ENCODE results near the gene FAS. TPM values are rescaled to one million over a fixed set of nuclear protein-coding genes. Genes with fewer than 3 reads are reported as not detected.

Gene FAS
- total RNA-seq, 4 donors from 2014 or later: 9.0 to 58.5 (median 53.6) TPM

GRCh38 chr10:88989824-88990383 is 694 bp upstream of the FAS start:
- 8 to 12% methylated on average over 5 to 8 of the region's 8 CpGs for WGBS, 2 donors (ENCODE audit: low coverage in 1 of 2)
- H3K27ac ChIP-seq: peak overlapping the region; percentile 91 to 97 (median 96)
- DNase-seq: no peak
- TF ChIP-seq POLR2A (IDR thresholded peaks at IDR 0.05) (no peak), CTCF (IDR thresholded peaks at IDR 0.05) (no peak), POLR2AphosphoS5 (IDR thresholded peaks at IDR 0.05) (peak in 2 of 3 donors; percentile 19 to 50), EP300 (IDR thresholded peaks at IDR 0.05; ENCODE audit: low read depth) (no peak)
- intact Hi-C loops (cut with DNase I; ENCODE audit: low total_unique reads): loop anchor here (10.0 kb wide), 2 partner anchors 155 to 305 kb away; no protein-coding TSS in a partner anchor
- in situ Hi-C loops (cut with MboI; ENCODE audit: low pct_ligation_motif_present in 1 of 4, low pct_unique_long_range_greater_than_20kb in 1 of 4, low sequenced_read_pairs in 3 of 4): loop anchor here in 1 of 4 donors (10.0 kb wide), 1 partner anchor 55 kb away; no protein-coding TSS in a partner anchor
- no peaks in the 10 kb centered on the region for H3K36me3 ChIP-seq
- H3K4me1 ChIP-seq: peaks cover 8 to 60% (median 35%) of the 10 kb centered on the region in 4 donors
- H3K4me3 ChIP-seq: peak overlapping the region; percentile 54 to 89 (median 70)
- no peaks in the 10 kb centered on the region for H3K9me3 ChIP-seq
- H3K27me3 ChIP-seq: no peaks in the 10 kb centered on the region

GRCh38 chr10:88991161-88991898 is 732 bp downstream of the FAS start:
- peak; percentile 70 for DNase-seq
- in situ Hi-C loops (cut with MboI; ENCODE audit: low pct_ligation_motif_present in 1 of 4, low pct_unique_long_range_greater_than_20kb in 1 of 4, low sequenced_read_pairs in 3 of 4) (no loop called here), intact Hi-C loops (cut with DNase I; ENCODE audit: low total_unique reads) (loop anchor here (10.0 kb wide), 2 partner anchors 157 to 303 kb away; no protein-coding TSS in a partner anchor)
- H3K4me1 ChIP-seq: peaks cover 8 to 73% (median 43%) of the 10 kb centered on the region in 4 donors
- 0 to 1% methylated on average over 11 to 34 of the region's 38 CpGs for WGBS, 2 donors (ENCODE audit: low coverage in 1 of 2)
- H3K27me3 ChIP-seq: no peaks in the 10 kb centered on the region
- H3K9me3 ChIP-seq: no peaks in the 10 kb centered on the region
- no peaks in the 10 kb centered on the region for H3K36me3 ChIP-seq
- H3K27ac ChIP-seq: peak overlapping the region; percentile 91 to 97 (median 96)
- no peak for TF ChIP-seq EP300 (IDR thresholded peaks at IDR 0.05; ENCODE audit: low read depth)
- TF ChIP-seq CTCF (IDR thresholded peaks at IDR 0.05): peak in 3 of 5 experiments; percentile 8 to 29 (median 10)
- TF ChIP-seq POLR2A (IDR thresholded peaks at IDR 0.05): peak; percentile 53
- peak; percentile 36 to 67 (median 63) for TF ChIP-seq POLR2AphosphoS5 (IDR thresholded peaks at IDR 0.05)
- peak overlapping the region; percentile 54 to 89 (median 70) for H3K4me3 ChIP-seq

- TF ChIP-seq POLR2AphosphoS5 (IDR thresholded peaks at IDR 0.05): no peak
- TF ChIP-seq EP300 (IDR thresholded peaks at IDR 0.05; ENCODE audit: low read depth): no peak
- H3K27me3 ChIP-seq: no peaks in the 10 kb centered on the region
- peak overlapping the region; percentile 91 to 97 (median 96) for H3K27ac ChIP-seq
- in situ Hi-C loops (cut with MboI; ENCODE audit: low pct_ligation_motif_present in 1 of 4, low pct_unique_long_range_greater_than_20kb in 1 of 4, low sequenced_read_pairs in 3 of 4): no loop called here
- H3K36me3 ChIP-seq: no peaks in the 10 kb centered on the region
- WGBS, 2 donors (ENCODE audit: low coverage in 1 of 2): 0 to 3% methylated on average over 1 to 6 of the region's 6 CpGs
- H3K4me3 ChIP-seq: peak overlapping the region; percentile 54 to 89 (median 70)
- H3K9me3 ChIP-seq: no peaks in the 10 kb centered on the region
- intact Hi-C loops (cut with DNase I; ENCODE audit: low total_unique reads): loop anchor here (10.0 kb wide), 2 partner anchors 157 to 303 kb away; no protein-coding TSS in a partner anchor
- no peak for DNase-seq
- peaks cover 11 to 79% (median 48%) of the 10 kb centered on the region in 4 donors for H3K4me1 ChIP-seq
Observed at GRCh38 chr10:88991899-88992320, 1.3 kb downstream of the FAS start.

GRCh38 chr10:88992921-88993524 is 2.4 kb downstream of the FAS start:
- in situ Hi-C loops (cut with MboI; ENCODE audit: low pct_ligation_motif_present in 1 of 4, low pct_unique_long_range_greater_than_20kb in 1 of 4, low sequenced_read_pairs in 3 of 4): no loop called here
- Histone ChIP-seq H3K27me3 (no peaks in the 10 kb centered on the region), H3K36me3 (no peaks in the 10 kb centered on the region), H3K27ac (peak overlapping the region; percentile 91 to 97 (median 96)), H3K4me3 (peak overlapping the region in 3 of 4 donors; percentile 54 to 89 (median 65)), H3K9me3 (no peaks in the 10 kb centered on the region), H3K4me1 (peaks cover 12 to 75% (median 49%) of the 10 kb centered on the region in 4 donors)
- TF ChIP-seq POLR2AphosphoS5 (IDR thresholded peaks at IDR 0.05) (no peak), POLR2A (IDR thresholded peaks at IDR 0.05) (no peak), EP300 (IDR thresholded peaks at IDR 0.05; ENCODE audit: low read depth) (no peak), CTCF (IDR thresholded peaks at IDR 0.05) (no peak)
- DNase-seq: no peak
- intact Hi-C loops (cut with DNase I; ENCODE audit: low total_unique reads): loop anchor here (10.0 kb wide), 2 partner anchors 158 to 302 kb away; no protein-coding TSS in a partner anchor
- 28 to 39% methylated on average over 2 to 3 of the region's 3 CpGs for WGBS, 2 donors (ENCODE audit: low coverage in 1 of 2)

All from transverse colon (tissue), 4 donors.